Measurements from ENCODE around the gene SIGLEC5. TPM values are rescaled to one million over a fixed set of nuclear protein-coding genes. Genes with fewer than 3 reads are reported as not detected.

Gene SIGLEC5
- total RNA-seq, 1 experiment from 2014 or later: not detected

GRCh38 chr19:51626675-51627074 is 3.5 kb downstream of the SIGLEC5 start:
- CTCF ChIA-PET: no interaction called here
- H3K9me3 Mint-ChIP-seq (ENCODE audit: low read depth, unreplicated experiment): no peaks in the 10 kb centered on the region

GRCh38 chr19:51621178-51621577 is 9.0 kb downstream of the SIGLEC5 start:
- no peak for DNase-seq
- Mint-ChIP-seq H3K9me3 (ENCODE audit: low read depth, unreplicated experiment) (no peaks in the 10 kb centered on the region), H3K36me3 (ENCODE audit: insufficient read depth, unreplicated experiment) (no peaks in the 10 kb centered on the region), H3K4me3 (ENCODE audit: low read depth, unreplicated experiment) (no peak overlapping the region), H3K27me3 (ENCODE audit: unreplicated experiment) (peaks cover 45% of the 10 kb centered on the region), H3K27ac (ENCODE audit: unreplicated experiment) (no peak overlapping the region), H3K4me1 (ENCODE audit: low read depth, unreplicated experiment) (no peaks in the 10 kb centered on the region)
- BruUV-seq (replicated peaks): no TSS peak
- intact Hi-C loops (cut with micrococcal nuclease; ENCODE audit: unreplicated experiment): loop anchor here (5.0 kb wide), 1 partner anchor 36 kb away; no protein-coding TSS in a partner anchor
- TF ChIP-seq CTCF (IDR thresholded peaks at IDR 0.05; ENCODE audit: unreplicated experiment): no peak
- CTCF ChIA-PET: interaction anchor here (0.6 kb wide), 1 partner anchor 9 kb away, joined by 3 read pairs; no protein-coding TSS in a partner anchor

More at GRCh38 chr19:51626675-51627074, 3.5 kb downstream of the SIGLEC5 start:
- intact Hi-C loops (cut with micrococcal nuclease; ENCODE audit: unreplicated experiment): loop anchor here (2.0 kb wide), 1 partner anchor 20 kb away; the partner anchor contains the start of gene SIGLEC14
- Mint-ChIP-seq H3K4me1 (ENCODE audit: low read depth, unreplicated experiment) (no peaks in the 10 kb centered on the region), H3K27ac (ENCODE audit: unreplicated experiment) (no peak overlapping the region), H3K4me3 (ENCODE audit: low read depth, unreplicated experiment) (no peak overlapping the region), H3K27me3 (ENCODE audit: unreplicated experiment) (peaks cover 70% of the 10 kb centered on the region), H3K36me3 (ENCODE audit: insufficient read depth, unreplicated experiment) (no peaks in the 10 kb centered on the region)
- BruUV-seq (replicated peaks): no TSS peak
- DNase-seq: no peak
- TF ChIP-seq CTCF (IDR thresholded peaks at IDR 0.05; ENCODE audit: unreplicated experiment): no peak

GRCh38 chr19:51615991-51616390 is 14.2 kb downstream of the SIGLEC5 start:
- CTCF ChIA-PET: no interaction called here
- H3K4me3 Mint-ChIP-seq (ENCODE audit: low read depth, unreplicated experiment): no peak overlapping the region

GRCh38 chr19:51614789-51615188 is 15.4 kb downstream of the SIGLEC5 start:
- H3K27me3 Mint-ChIP-seq (ENCODE audit: unreplicated experiment): peaks cover 74% of the 10 kb centered on the region
- TF ChIP-seq CTCF (IDR thresholded peaks at IDR 0.05; ENCODE audit: unreplicated experiment): no peak
- H3K36me3 Mint-ChIP-seq (ENCODE audit: insufficient read depth, unreplicated experiment): no peaks in the 10 kb centered on the region
- intact Hi-C loops (cut with micrococcal nuclease; ENCODE audit: unreplicated experiment): no loop called here
- H3K4me3 Mint-ChIP-seq (ENCODE audit: low read depth, unreplicated experiment): no peak overlapping the region
- H3K27ac Mint-ChIP-seq (ENCODE audit: unreplicated experiment): no peak overlapping the region
- DNase-seq: no peak
- H3K4me1 Mint-ChIP-seq (ENCODE audit: low read depth, unreplicated experiment): no peaks in the 10 kb centered on the region
- H3K9me3 Mint-ChIP-seq (ENCODE audit: low read depth, unreplicated experiment): no peaks in the 10 kb centered on the region
- CTCF ChIA-PET: no interaction called here
- no TSS peak for BruUV-seq (replicated peaks)

More at GRCh38 chr19:51615991-51616390, 14.2 kb downstream of the SIGLEC5 start:
- Mint-ChIP-seq H3K27ac (ENCODE audit: unreplicated experiment) (no peak overlapping the region), H3K27me3 (ENCODE audit: unreplicated experiment) (peaks cover 62% of the 10 kb centered on the region), H3K36me3 (ENCODE audit: insufficient read depth, unreplicated experiment) (no peaks in the 10 kb centered on the region), H3K9me3 (ENCODE audit: low read depth, unreplicated experiment) (no peaks in the 10 kb centered on the region), H3K4me1 (ENCODE audit: low read depth, unreplicated experiment) (no peaks in the 10 kb centered on the region)
- no peak for TF ChIP-seq CTCF (IDR thresholded peaks at IDR 0.05; ENCODE audit: unreplicated experiment)
- intact Hi-C loops (cut with micrococcal nuclease; ENCODE audit: unreplicated experiment): no loop called here
- no peak for DNase-seq
- no TSS peak for BruUV-seq (replicated peaks)

Measured in Calu3 (cell line).